Measurements from ENCODE around the gene DTHD1. TPM values are rescaled to one million over a fixed set of nuclear protein-coding genes. Genes with fewer than 3 reads are reported as not detected.
A peak's percentile ranks its signal among the peaks of the same experiment; 100 is the strongest.

Gene DTHD1
- total RNA-seq, 2 experiments from 2014 or later: 1.2 to 1.3 TPM

DNA sequence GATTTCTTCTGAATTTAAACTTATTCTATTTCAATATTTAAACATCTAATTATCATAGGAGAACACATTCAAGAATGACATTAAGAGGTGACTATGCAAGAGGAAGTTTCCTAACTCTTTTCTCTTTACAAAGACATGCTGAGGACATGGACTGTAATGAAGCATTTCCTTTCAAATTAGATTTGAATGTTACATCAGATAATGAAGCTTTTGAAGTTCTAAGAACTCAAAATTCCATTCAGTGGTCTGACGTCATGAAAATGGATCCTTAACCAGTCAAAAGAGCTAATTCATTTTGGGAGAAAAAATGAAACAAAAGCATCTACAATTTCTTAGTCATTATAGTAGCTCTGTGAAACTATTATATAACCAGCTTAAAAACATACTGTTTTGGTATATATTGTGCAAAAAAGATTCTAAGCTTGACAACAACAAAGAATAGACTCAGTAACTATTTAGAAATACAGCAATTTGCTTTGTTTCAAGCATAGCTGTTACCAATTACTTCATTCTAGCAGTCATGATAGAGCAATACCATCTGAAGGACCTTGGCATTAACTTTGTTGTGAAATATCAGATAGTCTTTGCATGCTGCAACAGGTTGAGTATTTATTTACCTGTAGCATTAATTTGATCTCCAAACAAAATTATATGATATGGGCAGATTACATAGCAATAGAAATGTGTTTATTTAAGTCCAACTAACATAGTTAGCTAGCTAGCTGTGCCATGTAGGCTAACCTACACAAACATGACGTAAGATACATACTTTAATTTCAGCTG, 13.7 kb upstream of the DTHD1 start:
- ChIA-PET CTCF (interaction anchor here (1.1 to 3.6 kb wide), 9 partner anchors 10 to 104 kb away, joined by 3 to 24 read pairs (median 4); partner anchors contain the start of genes ARAP2 and DTHD1), POLR2A (interaction anchor here (0.8 to 3.6 kb wide), 4 partner anchors 10 to 23 kb away, joined by 3 to 20 read pairs (median 7); partner anchors contain the start of gene ARAP2)
- DNase-seq: no peak
- Mint-ChIP-seq H3K27ac (peak overlapping the region; percentile 79), H3K36me3 (ENCODE audit: low read depth) (no peaks in the 10 kb centered on the region), H3K4me1 (ENCODE audit: low read depth) (peaks cover 52% of the 10 kb centered on the region), H3K9me3 (no peaks in the 10 kb centered on the region), H3K27me3 (no peaks in the 10 kb centered on the region), H3K4me3 (no peak overlapping the region)
- ATAC-seq: peak; percentile 45
- no peak for TF ChIP-seq CTCF (IDR thresholded peaks at IDR 0.05)
- intact Hi-C loops (cut with micrococcal nuclease): no loop called here

DNA sequence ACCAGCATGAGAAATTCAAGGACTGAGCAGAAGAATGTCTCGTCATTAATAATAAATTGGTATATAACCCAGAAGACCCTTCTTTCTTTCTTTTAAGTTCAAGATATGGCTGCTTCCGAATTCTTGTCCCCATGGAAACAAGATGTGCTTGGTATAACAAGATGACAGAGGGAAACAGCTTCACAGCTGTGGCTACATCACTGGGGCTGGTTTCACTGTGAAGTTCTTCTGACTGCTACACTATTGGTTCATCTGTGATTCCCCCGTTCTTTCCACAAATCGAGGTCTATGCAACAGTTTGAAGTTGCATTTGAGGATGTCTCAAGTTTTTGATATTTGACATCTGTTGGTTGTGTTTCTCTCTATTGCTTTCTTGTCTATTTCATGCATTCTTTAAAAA, 12.3 kb upstream of the DTHD1 start:
- H3K9me3 Mint-ChIP-seq: no peaks in the 10 kb centered on the region
- H3K4me3 Mint-ChIP-seq: no peak overlapping the region
- intact Hi-C loops (cut with micrococcal nuclease): no loop called here
- H3K27ac Mint-ChIP-seq: peak overlapping the region; percentile 79
- ATAC-seq: peak; percentile 88
- ChIA-PET POLR2A (interaction anchor here (1.0 to 3.6 kb wide), 4 partner anchors 9 to 25 kb away, joined by 3 to 20 read pairs (median 6); partner anchors contain the start of genes ARAP2 and DTHD1), CTCF (interaction anchor here (2.0 to 3.6 kb wide), 3 partner anchors 11 to 131 kb away, joined by 8 to 24 read pairs (median 8); no protein-coding TSS in a partner anchor)
- H3K4me1 Mint-ChIP-seq (ENCODE audit: low read depth): peaks cover 53% of the 10 kb centered on the region
- TF ChIP-seq CTCF (IDR thresholded peaks at IDR 0.05): no peak
- DNase-seq: peak; percentile 79
- no peaks in the 10 kb centered on the region for H3K27me3 Mint-ChIP-seq
- H3K36me3 Mint-ChIP-seq (ENCODE audit: low read depth): no peaks in the 10 kb centered on the region

- Mint-ChIP-seq H3K36me3 (ENCODE audit: low read depth) (no peaks in the 10 kb centered on the region), H3K27ac (peak overlapping the region; percentile 79), H3K27me3 (no peaks in the 10 kb centered on the region), H3K4me3 (no peak overlapping the region), H3K4me1 (ENCODE audit: low read depth) (peaks cover 47% of the 10 kb centered on the region), H3K9me3 (no peaks in the 10 kb centered on the region)
- no peak for TF ChIP-seq CTCF (IDR thresholded peaks at IDR 0.05)
- ATAC-seq (peak; percentile 2), DNase-seq (no peak)
- ChIA-PET CTCF (interaction anchor here (1.8 to 3.6 kb wide), 4 partner anchors 11 to 130 kb away, joined by 6 to 24 read pairs (median 8); partner anchors contain the start of gene DTHD1), POLR2A (interaction anchor here (1.0 to 3.6 kb wide), 4 partner anchors 8 to 25 kb away, joined by 3 to 20 read pairs (median 6); partner anchors contain the start of genes ARAP2 and DTHD1)
- intact Hi-C loops (cut with micrococcal nuclease): no loop called here
Observed at GRCh38 chr4:36269533-36270173, 11.8 kb upstream of the DTHD1 start.

DNA sequence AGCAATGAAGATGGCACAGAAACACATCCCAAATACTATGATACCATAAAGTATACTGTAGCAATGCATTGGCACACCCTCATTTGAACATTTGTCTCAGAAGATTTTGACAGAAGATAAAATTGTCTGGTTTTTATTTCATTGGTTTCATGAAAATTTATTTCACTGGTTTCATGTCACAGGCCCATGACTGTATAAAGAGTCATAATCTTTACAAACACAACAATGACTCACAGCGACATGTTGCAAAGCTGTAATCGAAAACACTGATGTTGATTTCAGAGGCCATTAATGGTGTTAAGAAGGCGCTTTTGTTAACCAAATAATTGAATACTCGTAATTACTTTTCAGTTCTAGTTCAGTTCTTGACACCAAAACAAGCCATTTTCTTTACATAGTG, 8.1 kb upstream of the DTHD1 start:
- no peak for ATAC-seq
- TF ChIP-seq CTCF (IDR thresholded peaks at IDR 0.05): no peak

More for the DNA sequence above, 8.1 kb upstream of the DTHD1 start:
- H3K4me1 Mint-ChIP-seq (ENCODE audit: low read depth): peaks cover 37% of the 10 kb centered on the region
- intact Hi-C loops (cut with micrococcal nuclease): no loop called here
- CTCF ChIA-PET: no interaction called here
- no peak overlapping the region for H3K4me3 Mint-ChIP-seq
- POLR2A ChIA-PET: no interaction called here
- H3K36me3 Mint-ChIP-seq (ENCODE audit: low read depth): no peaks in the 10 kb centered on the region
- no peaks in the 10 kb centered on the region for H3K27me3 Mint-ChIP-seq
- no peak for DNase-seq
- no peaks in the 10 kb centered on the region for H3K9me3 Mint-ChIP-seq
- no peak overlapping the region for H3K27ac Mint-ChIP-seq
